Measurements from ENCODE around the gene LSM4.

LSM4 gene

DNA sequence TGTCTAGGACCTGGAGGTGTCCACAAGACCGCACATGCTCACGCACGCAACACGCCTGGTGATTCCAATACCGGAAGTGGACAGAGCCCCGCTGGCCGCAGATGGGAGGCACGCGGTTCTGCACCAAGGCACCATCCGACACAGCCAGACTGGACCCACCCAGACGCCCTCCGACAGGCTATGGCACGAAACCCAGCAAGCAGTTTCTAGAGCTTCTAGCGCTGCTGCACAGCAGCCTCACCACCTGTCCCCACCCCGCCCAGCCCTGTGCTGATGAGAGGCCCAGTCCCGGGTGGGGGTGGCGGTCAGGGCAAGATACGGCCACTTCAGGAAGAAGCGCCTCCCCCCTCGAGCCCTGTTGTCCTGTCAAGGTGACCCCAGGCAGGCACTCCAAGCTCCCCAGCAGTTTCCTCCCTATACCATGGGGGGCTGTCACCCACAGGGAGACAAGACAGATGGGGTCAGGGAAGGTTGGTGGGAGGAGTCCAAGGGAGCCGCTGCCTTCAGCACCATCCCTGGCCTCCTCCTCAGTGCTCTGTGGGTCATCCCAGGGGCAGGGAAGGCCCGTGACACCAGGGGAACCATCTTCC, 11.3 kb downstream of the LSM4 start:
- DNase-seq (ENCODE audit: low spot score) = no peak

DNA sequence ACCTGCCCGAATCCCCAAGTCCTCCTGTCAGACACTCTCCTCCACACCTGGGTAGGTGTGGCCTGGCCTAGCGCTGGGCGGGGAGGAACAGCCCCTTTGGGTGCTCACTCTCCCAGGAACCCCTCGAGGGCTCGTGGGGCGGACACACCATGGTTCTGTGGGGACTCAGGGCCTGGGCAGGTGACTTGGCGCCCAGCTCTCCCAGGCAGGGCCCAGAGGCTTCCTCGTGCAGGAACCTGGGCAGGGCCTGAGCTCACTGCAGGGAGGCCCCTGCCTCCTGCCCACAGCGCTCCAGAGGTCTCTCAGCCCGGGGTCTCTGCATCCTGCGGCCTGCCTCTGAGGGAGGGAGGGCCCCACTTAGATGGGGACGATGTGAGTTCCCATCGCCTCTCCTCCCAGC, 11.9 kb downstream of the LSM4 start:
- DNase-seq (ENCODE audit: low spot score) = no peak

DNA sequence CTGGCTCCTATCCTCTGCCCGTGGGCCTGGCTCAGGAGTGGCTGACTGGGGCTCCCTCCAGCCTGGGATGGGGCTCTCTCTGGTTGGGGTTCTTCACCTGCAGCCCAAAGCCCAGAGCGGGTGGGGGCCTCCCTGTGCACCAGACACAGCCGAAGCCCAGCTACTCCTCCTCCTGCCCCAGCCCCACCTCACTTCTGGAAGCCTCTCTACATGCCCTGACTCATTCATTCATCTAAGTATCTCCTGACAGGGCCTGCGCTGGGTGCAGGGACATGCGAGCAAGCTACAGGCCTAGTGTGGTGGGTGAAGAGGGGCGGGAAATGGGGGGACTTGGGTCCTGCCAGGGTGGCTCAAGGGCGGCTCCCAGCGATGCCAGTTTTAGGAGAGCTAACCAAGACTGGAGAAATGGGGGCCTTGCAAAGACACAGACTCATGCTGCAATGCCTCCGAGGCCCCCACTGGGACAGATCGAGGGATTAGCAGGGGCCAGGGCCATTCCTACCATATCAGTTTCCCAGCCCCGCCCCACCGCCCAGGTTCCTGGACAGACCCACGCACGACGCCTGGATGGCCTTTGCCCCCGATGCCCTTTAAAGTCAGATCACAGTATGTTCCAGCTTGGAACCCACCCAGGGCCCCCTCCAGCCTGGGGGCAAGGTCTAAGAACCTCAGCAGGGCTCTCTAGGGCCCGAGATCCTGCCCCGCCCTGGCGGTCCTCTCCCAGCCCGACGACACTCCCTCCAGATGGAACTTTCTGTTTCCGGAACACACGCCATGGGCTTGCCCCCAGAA, 12.6 kb downstream of the LSM4 start:
- DNase-seq (ENCODE audit: low spot score) = no peak

DNA sequence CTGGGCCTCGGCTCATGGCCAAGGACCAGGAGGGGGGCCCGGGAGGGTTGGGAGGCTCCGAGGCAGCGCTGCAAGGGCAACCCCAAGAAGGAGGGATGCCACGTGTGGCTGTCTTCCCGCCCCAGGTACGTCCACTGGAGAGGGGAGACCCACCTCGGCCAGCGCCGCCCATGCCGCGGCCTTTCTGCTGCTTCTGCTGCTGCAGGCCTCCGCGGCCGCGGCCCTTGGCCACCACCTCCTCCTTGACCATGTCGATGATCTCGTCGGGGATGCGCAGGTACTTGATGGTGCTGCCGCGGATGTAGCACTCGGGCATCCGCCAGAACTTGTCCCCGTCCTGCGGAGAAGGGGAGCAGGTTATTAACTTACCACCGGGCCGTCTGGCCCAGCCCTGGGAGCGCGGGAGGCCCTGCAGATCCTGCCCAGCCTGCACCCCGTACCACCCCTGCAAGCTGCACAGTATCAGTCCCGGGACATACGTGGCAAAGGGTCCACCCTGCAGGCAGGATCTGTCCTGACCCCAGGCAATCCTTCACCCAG, 13.3 kb downstream of the LSM4 start:
- DNase-seq (ENCODE audit: low spot score) = no peak

DNA sequence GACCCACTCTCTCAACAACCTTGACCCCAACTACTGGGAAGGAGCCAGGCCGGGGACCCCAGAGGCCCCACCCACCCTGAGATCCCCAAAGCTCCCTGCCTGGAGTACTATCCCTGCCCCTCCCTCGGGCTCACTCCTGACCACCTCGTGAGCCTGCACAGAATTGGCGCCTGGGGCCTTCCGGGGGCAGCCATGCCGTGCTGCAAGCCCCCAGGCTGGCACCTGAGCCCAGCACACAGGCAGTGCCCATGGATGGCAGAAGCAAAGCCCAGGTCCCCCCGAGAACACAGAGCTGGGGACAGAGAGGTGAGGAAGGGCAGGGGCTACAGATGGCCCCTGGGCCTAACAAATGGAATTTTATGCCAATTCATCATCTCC, 13.9 kb downstream of the LSM4 start:
- no peak for DNase-seq (ENCODE audit: low spot score)

DNA sequence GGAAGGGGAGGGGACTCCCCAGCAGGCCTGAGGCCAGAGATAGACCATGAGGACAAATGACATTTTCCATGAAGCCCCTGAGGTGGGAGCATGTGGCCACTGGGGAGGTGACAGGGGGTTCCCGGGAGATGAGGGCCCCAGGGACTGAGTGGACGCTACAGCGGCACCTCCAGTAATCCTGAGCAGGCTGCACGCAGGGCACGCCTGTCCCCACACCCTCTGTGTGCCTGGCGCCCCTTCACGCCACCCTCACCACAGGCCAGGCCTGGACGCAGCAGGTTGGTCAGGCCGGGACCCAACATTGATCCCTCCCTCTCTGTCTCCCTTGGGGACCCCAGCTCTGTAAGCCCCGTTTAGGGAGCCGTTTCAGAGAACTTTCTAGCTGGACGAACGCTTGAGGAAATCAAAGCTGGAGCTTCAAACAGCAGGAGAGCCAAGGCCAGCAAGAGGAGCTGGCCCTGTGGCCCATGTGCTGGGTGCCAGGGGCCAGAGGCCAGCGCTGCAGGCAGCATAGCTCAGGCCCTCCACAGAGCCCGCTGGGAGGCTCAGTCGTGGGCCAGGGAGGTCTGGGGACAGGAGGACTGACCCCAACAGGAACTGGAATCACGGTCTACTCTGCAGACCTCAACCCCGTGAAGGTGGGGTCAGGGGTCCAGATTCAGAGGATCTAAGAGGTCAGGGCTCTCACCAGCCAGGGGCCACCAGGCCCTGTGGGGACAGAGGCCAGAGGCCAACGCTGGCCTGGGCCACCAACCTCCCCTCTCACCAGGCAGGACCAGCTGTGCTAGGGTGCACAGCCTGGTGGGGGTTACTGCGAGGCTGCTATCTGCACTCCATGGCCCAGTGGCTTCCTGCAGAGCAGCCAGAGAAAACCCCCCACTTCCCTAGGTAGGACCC, 14.6 kb downstream of the LSM4 start:
- no peak for DNase-seq (ENCODE audit: low spot score)

DNA sequence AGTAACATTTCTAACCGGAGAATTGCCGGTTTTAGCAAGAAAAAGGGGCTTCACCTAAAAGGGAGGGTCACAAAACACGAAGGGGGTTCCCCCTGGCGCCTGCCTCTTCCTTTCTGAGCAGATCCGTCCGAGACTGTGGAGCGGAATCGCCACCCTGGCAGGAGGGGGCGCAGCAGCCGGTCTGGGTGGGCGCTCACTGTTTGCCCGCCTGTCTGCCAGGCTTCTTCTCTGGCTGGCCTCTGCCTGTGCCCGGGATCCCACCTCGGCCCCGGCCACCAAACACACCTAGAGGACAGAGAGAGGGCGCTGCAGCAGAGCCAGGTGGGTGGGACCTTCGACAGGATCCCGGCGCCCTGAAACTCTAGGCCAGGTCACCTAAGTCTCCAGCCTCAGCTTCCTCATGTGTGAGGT, 15.6 kb downstream of the LSM4 start:
- DNase-seq (ENCODE audit: low spot score) = no peak

DNA sequence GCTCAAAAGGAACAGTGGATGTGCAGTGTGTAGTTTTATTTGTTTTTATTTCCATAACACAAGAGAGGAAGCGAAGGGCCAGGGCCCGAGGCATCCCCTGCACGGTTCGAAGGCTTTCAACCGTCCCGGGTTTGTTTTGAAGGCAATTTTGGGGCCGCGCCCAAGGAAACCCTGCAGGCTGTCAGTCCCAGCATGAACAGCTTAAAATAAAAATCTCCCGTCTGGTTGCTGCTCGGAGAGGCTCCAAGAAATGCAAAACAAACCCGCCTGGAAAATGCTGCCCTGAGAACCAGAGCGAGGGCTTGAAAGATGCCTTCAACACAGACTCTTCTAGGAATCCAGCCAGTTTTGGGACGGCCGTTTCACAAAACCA, 16.0 kb downstream of the LSM4 start:
- peak; percentile 91 for DNase-seq (ENCODE audit: low spot score)

DNA sequence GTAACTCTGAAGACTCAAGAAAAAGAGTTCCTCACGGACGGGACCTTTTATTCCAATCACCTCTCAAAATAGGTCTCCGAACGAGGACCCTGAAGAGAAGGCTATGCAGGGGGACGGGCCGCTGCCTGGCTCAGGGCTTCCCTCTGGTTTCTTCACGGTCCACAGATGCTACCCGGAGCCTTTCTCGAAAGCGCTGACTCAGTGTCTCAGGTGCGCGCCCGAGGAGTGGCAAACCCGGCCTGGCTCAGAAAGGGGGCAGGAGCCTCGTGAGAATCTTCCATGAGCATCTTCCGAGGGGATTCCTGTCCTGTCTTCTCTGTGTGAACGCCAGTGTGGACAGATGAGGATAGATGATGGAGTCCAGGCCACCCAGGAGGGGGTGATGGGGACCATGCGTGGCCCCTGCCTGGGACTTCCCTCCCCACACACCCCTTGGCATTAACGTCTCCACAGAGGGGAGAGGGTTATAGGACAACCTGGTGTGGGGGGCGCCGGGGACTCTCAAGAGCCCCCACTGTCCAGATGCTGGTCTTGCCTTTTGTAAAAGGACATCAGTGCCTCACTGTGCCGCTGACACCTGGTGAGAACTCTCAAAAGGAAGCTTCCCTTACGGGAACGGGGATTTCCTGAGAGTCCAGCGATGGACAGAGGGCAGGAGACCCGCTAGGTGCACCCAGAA, 16.5 kb downstream of the LSM4 start:
- DNase-seq (ENCODE audit: low spot score) = no peak

DNA sequence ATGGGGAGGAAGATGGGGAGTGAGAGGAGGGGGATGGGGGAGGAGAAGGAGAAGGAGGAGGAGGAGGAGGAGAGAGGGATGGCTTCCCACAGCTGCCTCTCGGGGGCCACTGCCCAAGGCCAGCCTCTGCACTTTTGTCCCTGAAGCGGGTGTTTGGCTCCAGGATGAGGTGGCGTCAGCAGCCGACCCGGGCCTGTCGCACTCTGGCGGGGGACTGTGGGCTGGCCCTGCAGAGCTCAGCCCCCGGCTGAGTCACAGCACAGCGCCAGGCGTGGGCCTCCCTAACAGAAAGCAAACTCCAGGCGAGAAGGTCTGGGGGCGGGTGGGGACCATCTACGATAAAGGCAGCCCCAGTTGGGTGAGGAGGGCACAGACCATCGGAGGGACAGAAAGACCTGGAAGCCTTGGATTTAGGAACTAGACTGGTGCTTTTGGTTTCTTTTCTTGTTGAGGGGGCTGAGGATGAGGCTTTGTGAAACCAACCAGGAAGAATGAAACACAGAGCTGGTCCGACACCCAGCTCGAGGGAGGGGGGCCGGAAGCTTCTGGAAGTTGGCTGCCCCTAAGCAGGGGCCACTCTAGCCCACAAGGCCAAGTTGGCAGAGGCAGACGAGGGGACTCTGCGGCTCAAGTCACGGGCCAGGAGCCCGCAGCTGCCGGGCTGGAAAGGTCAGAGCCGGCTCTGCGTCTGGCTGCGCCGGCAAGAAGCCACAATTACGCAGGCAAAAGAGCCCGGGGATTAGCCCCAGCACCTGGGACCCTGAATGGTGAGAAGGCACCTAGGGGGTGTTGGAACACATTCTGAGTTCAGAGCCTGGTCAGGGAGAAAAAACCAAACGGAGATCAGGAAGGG, 18.2 kb downstream of the LSM4 start:
- no peak for DNase-seq (ENCODE audit: low spot score)

DNA sequence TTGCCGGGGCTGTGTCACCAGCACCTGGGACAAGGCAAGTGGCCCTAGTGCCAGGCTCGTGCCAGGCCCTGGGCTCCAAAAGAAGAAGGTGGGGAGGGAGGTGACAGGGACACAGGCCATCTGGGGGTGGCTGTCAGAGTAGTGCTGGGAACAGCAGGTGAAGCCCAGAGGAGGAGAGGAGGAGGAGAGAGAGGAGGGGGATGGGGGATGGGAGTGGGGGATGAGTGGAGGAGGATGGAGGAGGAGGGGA, 18.7 kb downstream of the LSM4 start:
- peak; percentile 57 for DNase-seq (ENCODE audit: low spot score)

DNA sequence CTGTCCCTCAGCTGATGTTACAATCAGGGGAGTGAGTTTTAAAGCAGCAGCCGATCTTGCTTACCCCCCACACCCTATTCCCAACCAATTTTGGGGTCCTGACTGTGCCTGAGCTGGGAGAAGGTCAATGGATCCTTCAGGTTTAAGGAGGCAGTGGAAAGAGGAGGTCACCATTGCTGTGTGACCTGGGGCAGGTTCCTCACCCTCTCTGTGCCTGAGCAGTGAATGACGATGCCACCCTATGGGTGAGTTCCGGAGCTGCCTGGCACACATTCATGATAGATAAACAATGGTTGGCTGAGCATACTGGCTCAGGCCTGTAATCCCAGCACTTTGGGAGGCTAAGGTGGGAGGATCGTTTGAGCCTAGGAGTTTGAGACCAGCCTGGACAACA, 21.2 kb downstream of the LSM4 start:
- no peak for DNase-seq (ENCODE audit: low spot score)

DNA sequence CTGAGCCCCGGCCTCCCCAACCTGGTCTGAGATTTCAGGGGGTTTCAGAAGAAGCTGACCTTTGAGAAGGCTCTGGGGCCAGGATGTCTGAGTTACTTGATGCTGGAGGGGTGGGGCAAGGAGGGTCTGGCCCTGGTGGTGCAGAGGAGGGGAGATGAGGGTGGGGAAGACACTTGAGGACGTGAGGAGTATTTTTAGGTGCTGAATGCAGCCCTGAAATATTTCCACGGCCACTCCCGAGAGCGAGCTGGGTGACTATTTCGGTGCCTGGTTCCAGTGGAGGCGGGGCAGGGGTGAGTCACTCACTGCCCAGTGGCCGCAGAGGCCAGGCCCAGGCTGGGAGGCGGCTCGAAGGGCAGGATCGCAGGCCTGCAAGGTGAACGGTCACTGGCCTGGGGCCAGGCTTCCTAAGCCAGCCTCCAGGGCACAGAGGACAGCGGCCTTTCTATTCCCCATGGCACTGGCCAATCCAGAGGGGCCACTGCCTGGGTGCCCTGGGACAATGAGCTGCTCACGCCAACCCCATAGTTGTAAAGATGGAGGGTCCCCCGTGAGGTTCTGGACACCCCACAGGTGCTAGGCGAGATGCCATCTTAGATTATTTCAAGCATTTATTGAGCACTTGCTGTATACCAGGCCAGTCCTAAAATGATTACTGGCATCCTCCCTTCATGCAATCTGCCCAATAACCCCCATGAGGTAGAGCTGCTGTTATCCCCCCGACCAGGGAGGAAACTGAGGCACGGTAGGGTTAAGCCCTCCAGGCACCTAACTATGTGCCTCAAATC, 21.8 kb downstream of the LSM4 start:
- no peak for DNase-seq (ENCODE audit: low spot score)

DNA sequence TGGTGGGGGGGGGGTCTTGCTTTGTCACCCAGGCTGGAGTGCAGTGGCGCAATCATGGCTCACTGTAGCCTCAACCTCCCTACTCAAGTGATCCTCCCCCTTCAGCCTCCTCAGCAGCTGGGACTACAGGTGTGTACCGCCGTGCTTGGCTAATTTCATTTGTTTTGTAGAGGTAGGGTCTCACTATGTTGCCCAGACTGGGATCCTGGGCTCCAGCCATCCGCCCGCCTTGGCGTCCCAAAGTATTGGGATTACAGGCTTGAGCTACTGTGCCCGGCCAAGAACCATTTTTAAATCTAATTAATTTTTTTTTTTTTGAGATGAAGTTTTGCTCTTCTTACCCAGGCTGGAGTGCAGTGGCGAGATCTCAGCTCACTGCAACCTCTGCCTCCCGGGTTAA, 23.2 kb downstream of the LSM4 start:
- DNase-seq (ENCODE audit: low spot score) = no peak

DNA sequence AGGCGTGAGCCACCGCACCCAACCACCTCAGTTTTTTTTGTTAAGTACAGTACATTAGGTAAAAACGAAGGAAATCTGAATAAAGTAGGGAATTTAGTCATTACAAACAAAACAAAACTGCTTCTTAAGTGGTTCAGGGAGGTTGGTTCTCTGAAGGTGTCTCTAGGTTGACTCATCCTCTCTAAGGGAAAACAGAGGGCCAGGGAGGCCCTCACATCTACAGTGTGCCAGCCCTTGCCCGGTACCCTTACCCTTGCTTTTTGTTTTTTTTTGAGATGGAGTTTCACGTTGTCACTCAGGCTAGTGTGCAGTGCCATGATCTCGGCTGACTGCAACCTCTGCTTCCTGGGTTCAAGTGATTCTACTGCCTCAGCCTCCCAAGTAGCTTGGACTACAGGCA, 24.3 kb downstream of the LSM4 start:
- no peak for DNase-seq (ENCODE audit: low spot score)

DNA sequence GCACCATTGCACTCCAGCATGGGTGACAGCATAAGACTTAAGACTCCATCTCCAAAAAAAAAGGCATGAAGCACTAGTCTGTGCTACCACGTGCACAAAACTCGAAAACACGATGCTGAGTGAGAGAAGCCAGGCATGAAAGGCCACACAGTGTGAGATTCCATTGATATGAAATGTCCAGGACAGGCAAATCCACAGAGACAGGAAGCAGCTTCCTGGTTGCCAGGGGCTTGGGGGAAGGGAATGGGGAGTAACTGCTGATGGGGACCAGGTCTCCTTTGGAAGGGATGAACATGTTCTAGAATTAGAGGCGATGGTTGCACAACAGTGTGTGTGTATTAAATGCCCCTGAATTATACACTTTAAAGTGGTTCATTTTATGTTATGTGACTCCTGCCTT, 25.6 kb downstream of the LSM4 start:
- no peak for DNase-seq (ENCODE audit: low spot score)

DNA sequence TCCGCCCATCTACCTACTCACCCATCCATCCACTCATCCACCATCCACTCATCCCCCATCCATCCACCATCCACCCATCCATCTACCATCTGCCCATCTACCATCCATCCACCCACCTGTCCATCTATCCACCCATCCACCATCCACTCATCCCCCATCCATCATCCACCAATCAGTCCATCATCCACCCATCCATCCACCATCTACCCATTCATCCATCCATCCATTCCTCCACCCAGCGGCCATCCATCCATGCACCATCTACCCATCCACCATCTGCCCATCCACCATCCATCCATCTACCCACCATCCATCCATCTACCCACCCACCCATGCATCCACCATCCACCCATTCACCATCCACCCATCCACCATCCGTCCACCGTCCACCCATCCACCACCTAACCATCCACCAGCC, 27.8 kb downstream of the LSM4 start:
- no peak for DNase-seq (ENCODE audit: low spot score)

DNA sequence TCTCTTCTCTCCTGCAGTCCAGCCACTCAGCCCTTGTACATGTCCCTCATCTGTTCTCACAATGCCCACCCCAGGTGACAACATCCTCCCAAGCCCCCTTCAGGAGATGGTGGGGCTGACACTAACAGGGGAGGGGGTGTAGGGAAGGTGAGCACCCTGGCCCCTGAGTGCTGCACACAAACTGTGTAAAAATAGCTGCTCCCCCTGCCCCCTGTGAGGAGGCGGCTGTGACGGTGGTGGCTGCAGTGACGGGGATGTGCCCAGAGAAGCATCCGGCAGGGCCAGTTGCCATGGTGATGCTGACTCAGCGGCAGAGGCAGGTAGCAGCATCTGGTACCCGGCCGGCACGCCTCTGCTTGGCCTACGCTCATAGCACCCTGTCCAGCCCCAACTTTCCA, 28.4 kb downstream of the LSM4 start:
- DNase-seq (ENCODE audit: low spot score) = no peak

DNA sequence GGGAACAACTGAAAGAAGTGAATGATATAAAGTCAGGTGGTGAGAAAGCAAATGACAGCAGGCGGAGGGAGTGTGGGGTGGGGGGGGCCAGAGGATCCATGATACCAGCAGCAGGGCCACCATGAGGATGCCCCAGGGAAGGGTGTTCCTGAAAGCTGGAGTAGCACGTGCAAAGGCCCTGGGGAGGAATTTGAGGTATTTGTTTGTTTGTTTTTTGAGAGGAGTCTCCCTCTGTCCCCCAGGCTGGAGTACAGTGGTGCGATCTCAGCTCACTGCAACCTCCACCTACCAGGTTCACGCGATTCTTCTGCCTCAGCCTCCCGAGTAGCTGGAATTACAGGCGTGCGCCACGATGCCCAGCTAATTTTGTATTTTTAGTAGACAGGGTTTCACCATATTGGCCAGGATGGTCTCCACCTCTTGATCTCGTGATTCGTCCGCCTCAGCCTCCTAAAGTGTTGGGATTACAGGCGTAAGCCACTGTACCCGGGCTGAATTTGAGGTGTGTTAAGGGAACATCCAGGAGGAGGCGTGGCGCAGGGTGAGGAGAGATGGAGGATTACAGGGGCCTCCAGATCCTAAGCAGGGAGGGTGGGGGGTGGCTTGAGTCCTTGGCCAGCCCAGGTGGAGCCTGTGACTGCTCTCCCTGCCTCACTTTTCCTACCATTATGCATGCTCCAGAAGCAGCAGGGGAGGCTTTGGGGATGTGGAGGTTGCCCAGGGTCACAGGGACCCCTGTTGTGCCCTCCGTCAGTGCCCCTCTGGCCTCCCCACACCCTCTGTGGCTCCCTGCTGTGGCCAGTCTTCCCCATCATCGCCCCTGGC, 29.0 kb downstream of the LSM4 start:
- peak; percentile 50 for DNase-seq (ENCODE audit: low spot score)

All from cerebellar cortex (tissue), 1 donor.